ENCODE data around the gene TFEC.
"Not testable (repeated sequence)": the region's sequence is repeated elsewhere in the genome, so short reads cannot be mapped to it uniquely, and the experiment has no call there.

The TFEC gene

DNA sequence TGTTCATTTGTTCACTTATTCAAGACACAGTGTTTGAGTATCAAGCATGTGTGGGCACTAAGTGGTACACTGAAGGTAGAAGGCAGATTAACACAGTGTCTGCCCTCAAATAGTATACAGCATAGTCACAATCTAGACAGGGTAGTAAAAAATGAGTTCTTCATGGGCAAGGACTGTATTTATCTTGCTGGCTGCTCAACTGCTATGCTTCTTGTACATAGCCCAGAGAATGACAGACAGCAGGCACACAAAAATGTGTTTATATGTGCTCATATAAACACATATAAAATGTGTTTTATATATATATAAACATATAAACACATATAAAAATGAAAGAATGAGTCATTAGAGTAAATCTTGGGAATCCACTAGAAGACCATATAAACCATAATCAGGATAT, 43.1 kb downstream of the TFEC start:
- no peak for ATAC-seq

- no peak for ATAC-seq
These were observed 46.5 kb downstream of the TFEC start for GRCh38 chr7:115984105-115984504.

DNA sequence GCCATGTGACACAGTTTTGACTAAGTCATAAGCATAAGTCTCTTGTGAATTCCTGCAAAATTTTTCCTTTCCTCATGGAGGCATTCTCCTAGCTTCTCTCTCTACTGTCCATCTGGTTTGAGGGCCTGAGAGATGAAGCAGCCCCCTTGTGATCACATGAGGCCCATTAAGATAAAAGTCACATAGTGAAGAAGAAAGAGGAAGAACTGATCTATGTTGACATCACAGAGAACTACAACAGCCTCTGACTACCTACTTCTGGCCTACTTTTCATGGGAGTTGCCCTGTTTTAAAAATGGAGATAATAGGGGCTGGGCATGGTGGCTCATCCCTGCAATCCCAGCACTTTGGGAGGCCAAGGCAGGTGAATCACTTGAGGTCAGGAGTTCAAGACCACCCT, 50.4 kb downstream of the TFEC start:
- ATAC-seq: no peak

- ATAC-seq: no peak
These were observed 53.9 kb downstream of the TFEC start for GRCh38 chr7:115976651-115977050.

DNA sequence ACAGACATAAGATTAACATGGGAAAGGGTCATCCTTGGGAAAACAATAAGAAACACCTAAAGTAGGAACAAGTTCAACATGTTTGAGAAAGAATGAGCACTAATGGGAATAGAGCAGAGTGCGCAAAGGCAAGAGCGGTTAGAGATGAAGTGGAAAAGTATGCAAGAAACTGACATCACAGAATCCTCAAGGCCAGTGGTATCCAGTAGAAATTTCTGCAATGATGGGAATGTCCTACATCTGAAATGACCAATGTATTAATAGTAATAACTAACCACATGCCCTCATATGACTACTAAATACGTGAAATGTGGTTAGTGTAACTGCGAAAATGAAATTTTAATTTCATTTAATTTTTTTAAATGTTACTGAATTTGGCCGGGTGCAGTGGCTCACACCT, 54.8 kb downstream of the TFEC start:
- no peak for ATAC-seq

DNA sequence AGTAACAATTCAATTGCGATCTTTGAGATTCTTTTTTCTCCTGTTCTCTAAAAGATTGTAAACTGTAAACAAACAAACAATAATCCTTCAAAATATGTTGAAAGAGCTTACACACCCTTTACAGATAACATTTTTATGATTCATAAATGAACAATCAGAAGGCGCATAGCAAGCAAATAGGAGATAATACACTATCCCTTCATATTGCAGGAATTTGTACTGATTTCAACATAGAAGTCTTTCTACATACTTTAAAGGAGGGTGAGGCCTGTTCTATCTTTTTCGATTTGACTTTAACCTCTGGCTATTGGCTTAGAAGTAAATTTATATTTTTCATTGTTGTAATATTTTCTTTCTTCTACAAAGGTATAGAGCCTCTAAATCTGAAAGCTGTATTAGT, 57.2 kb downstream of the TFEC start:
- no peak for ATAC-seq

DNA sequence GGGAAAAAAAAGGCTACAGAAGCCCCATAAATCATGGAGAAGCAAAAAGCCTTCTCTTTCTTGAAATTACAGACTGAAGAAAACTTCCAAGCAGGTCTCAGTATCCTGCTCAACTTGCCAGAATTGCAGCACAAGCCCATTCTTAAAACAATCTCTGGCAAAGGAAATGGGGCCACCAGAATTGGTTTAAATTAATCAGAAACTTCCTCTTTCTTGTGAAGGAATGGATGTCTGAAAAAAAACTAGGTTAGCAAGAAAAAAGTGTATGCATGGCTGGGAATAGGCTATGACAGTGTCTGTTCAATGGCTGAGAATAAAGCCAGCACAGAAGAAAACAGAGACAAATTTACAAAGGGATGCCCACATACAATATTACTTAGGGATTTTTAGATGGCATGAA, 59.1 kb downstream of the TFEC start:
- ATAC-seq: no peak

DNA sequence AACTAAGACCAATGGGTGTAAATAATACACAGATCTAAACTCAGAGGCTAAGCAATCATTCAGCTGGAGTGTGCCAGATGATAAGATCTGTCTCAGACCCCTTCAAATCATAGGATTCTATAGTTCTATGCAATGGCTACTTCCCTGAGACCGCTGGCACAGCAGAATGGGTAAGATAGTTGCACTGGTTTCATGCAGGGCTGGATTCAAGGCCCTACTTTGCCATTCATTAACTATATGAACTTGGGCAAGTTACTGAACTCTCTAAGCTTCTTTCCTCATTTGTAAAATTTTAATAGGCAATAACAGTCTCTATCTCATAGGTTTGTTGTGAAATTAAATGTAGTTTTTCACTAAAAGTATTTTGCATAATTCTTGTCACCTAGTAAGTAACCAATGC, 62.0 kb downstream of the TFEC start:
- no peak for ATAC-seq

GRCh38 chr7:115968171-115968570, 62.4 kb downstream of the TFEC start:
- ATAC-seq: no peak

DNA sequence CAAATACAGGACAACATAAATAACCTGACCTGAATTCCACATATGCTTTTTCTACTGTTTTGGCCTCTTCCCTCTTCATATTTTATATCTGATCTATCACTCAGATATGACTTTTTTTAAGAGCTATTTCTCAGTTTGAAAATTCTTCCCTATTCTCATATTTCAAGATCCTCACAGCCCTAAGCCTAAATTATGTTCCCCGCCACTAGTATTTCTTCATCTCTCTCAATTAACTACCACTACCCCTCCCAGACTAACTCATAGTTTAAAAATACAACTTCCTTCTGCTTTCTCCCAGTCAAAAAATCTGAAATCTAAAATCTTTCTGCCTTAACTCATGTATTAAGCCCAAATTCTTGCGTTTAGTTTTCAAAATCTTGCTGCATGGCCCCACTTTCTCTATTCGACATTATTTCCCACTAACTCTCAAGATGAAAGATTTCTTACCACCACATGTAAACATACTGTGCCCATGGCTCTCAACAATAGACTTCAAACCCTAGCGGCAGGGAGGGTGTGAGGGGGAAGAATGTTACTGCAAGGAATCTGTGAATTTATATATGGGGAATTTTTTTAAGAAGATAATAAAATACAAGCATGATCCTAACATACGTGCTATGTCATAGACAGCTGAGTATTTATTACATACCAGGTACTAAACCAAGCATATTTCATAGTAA, 64.6 kb downstream of the TFEC start:
- ATAC-seq: no peak

GRCh38 chr7:115965236-115965635, 65.3 kb downstream of the TFEC start:
- no peak for ATAC-seq

- ATAC-seq: no peak
These were observed 65.8 kb downstream of the TFEC start for GRCh38 chr7:115964799-115965198.

DNA sequence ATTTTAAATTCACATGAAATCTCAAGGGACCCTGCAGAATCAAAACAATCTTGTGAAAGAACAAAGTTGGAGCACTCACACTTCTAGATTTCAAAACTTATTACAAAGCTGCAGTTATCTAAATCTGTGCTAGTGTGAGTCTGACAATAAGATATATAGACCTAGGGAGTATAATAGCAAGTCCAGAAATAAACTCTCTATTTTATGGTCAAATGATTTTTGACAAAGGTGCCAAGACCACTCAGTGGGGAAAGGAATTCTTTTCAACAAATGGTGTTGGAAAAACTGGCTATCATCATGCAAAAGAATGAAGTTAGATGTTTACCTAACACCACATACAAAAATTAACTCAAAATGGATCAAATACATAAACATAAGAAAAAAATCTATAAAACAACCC, 68.2 kb downstream of the TFEC start:
- no peak for ATAC-seq

DNA sequence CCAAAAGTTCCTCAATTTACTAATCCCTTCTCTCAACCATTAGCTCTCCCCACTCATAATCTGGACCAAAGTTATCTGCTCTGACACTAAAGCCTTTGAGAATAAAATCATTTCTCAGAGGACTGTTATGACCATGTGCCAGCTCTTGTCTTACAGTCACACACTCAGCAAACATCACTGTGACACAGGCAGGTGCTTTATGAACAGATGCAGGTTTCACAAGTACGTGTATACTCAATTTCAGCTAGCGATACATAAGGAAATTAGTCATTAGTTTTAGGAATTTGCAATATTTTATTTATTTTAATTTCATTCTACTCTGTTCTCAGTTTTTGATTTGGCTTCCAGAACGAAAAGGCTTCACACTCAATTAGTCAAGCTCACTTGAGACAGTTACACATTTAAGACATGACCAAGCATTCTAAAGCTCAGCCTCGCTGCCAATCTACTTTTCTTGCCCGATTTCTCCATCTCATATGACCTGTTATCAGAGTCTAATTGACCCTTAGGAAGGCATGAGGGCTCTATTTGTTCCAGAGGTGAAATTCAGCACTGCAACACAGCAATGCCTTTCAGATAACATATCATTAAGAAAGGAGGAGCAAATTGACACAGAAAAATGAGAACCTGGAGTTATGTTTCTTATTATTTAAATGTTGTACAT, 76.8 kb downstream of the TFEC start:
- no peak for ATAC-seq

DNA sequence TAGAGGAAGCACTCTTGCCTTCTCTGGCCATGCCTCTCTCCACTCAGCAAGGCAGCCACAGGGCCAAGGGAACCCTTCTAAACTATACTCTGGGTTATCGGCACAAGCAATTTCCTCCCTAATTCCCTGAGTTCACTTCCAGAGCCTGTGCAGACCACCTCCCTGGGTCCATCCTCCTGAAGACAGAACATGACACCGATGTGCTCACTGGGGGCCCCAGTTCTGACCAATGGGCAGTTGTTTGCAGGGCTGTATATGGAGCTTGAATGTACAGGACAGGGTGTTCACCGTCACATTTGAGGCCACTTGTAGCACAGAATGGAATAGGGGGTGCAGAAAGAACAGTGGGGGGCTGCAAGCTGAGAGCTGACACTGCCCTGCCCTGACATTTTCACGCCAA, 77.7 kb downstream of the TFEC start:
- ATAC-seq: no peak

DNA sequence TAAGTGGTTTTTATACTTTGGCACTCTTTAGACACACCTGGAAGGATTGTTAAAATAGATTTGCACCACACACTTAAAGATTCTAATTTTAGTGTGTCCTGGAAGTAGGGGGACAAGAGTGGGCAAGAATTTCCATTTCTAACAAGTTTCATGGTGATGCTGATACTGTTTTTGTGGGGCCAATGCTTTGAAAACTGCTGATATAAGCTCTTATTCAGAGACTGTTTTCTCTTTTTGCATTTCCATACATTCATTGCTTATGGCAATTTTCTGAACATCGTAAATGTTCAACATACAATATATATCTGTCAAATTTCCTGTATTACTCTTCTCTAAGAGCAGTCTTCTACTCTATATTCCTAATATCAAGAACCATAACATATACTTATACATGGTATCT, 79.0 kb downstream of the TFEC start:
- ATAC-seq: no peak

DNA sequence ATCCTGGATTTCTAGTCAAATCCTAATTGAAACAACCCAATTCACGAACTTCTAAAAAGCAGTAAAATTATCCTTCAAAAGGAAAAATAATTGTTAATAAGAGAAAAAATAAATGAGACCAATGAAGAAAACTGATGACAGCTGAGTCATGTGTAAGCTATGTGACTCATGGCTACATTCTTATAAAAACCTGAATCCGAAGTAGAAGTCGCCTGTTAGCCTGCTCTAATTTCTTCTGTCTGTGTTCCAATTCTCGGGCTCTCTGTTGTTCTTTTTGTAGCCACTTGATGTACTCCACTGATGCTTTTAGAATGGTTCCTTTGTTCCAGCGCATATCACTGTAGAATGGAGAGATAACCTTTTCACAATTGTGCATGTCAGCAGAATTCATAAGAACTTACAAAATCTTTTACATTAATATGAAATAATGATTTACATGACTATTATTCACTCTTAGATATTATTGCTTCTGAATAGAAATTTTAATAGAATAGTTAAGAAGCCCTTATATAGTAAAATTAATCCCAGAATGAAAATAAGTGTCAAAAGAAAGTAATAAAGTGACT, 88.8 kb downstream of the TFEC start:
- no peak for ATAC-seq

GRCh38 chr7:115940460-115941060, 90.0 kb downstream of the TFEC start:
- no peak for ATAC-seq

DNA sequence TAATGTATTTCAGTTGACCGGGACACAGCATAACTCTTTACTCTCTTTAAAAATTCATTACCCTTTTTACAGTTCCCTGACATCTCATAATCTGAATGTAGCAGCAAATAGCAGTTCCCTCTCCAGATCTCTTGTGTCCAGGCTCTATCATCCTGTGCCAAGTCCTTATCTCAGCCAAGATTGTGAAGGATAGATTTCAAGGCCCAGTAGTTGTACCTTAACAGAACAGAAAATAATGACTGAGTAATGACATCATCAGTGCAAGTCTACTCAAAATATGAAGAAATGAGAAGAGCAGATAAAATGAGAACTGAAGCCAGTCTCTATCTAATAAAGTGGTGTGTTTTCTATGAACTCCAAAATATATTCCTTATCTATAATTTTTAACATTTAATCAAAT, 92.6 kb downstream of the TFEC start:
- no peak for ATAC-seq

GRCh38 chr7:115933471-115933870, 97.1 kb downstream of the TFEC start:
- ATAC-seq: no peak

DNA sequence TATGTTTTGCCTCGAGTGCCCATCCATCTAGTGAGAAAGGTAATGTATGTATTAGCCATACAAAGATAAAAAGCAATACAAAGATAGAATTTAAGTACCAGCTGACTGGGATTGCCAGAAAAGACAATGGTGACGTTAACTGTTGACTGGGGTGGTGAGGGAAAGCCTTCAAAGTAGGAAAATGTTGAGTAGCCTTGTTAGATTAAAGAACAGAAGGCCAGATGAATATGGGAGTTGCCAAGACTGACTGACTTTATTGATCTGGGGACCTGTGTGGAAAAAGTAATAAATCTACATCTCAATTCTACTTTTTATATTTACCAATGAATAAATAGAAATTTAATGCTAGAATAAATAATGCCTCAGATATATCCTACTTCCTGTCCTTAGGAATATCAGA, 97.7 kb downstream of the TFEC start:
- ATAC-seq: no peak

DNA sequence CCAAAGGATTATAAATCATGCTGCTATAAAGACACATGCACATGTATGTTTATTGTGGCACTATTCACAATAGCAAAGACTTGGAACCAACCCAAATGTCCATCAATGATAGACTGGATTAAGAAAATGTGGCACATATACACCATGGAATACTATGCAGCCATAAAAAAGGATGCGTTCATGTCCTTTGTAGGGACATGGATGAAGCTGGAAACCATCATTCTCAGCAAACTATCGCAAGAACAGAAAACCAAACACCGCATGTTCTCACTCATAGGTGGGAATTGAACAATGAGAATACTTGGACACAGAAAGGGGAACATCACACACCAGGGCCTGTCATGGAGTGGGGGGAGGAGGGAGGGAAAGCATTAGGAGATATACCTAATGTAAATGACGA, 100.4 kb downstream of the TFEC start:
- not testable (repeated sequence) for ATAC-seq

GRCh38 chr7:115929736-115930135, 100.8 kb downstream of the TFEC start:
- ATAC-seq: not testable (repeated sequence)

DNA sequence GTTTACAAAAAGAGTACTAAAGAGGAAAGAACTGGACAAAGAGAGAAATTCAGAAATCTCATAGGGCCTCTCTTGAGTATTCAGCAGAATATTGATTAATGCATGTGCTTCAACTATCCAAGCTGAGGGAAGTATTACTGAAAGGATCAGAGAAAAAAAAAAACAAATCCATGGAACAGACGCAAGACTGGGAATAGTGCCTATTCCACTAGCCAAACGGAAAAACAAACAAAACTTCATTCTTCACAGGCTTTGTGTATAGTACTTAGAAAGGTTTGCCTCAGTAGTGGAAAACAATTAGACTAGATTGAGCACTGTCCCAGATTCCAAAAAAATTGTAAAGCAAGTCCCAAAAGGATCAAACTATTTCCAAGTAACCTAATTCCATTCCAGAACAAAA, 106.2 kb downstream of the TFEC start:
- ATAC-seq: no peak
